Inferior parietal cortex (tissue), 1 donor: ENCODE measurements around the gene OSBPL6.
"Not testable (repeated sequence)": the region's sequence is repeated elsewhere in the genome, so short reads cannot be mapped to it uniquely, and the experiment has no call there.

Experiments
- DNase-seq: peaks from one replicate; pipeline ENCODE4 v3.0.0-alpha.2; 2016; ENCODE audit errors: extremely low spot score

OSBPL6 gene

GRCh38 chr2:178193823-178194599, at the start of gene OSBPL6:
Gene OSBPL6, plus strand, starts transcription at chr2:178194512. Its CDS starts 111,673 bp downstream, at chr2:178306185.
- peak; percentile 65 for DNase-seq

GRCh38 chr2:178152033-178152432, 42.3 kb upstream of the OSBPL6 start:
- no peak for DNase-seq

- DNase-seq = no peak
These were observed 41.8 kb upstream of the OSBPL6 start for GRCh38 chr2:178152542-178152941.

- DNase-seq = no peak
These were observed 41.3 kb upstream of the OSBPL6 start for GRCh38 chr2:178152977-178153376.

GRCh38 chr2:178153878-178154277, 40.4 kb upstream of the OSBPL6 start:
- not testable (repeated sequence) for DNase-seq

GRCh38 chr2:178155524-178155923, 38.8 kb upstream of the OSBPL6 start:
- DNase-seq = no peak

GRCh38 chr2:178157574-178157973, 36.7 kb upstream of the OSBPL6 start:
- DNase-seq = no peak

- DNase-seq = no peak
These were observed 34.3 kb upstream of the OSBPL6 start for GRCh38 chr2:178159966-178160365.

- DNase-seq = no peak
These were observed 33.7 kb upstream of the OSBPL6 start for GRCh38 chr2:178160601-178161000.

- DNase-seq = no peak
These were observed 30.9 kb upstream of the OSBPL6 start for GRCh38 chr2:178163395-178163794.

- DNase-seq = no peak
These were observed 30.4 kb upstream of the OSBPL6 start for GRCh38 chr2:178163911-178164310.

GRCh38 chr2:178173657-178174056, 20.7 kb upstream of the OSBPL6 start:
- no peak for DNase-seq

- no peak for DNase-seq
These were observed 17.1 kb upstream of the OSBPL6 start for GRCh38 chr2:178177066-178177679.

GRCh38 chr2:178180648-178181047, 13.7 kb upstream of the OSBPL6 start:
- DNase-seq = not testable (repeated sequence)

- DNase-seq = no peak
These were observed 6.5 kb upstream of the OSBPL6 start for GRCh38 chr2:178187861-178188260.

GRCh38 chr2:178188466-178188865, 5.8 kb upstream of the OSBPL6 start:
- no peak for DNase-seq

GRCh38 chr2:178191004-178191508, 3.3 kb upstream of the OSBPL6 start:
- no peak for DNase-seq

GRCh38 chr2:178191511-178191910, 2.8 kb upstream of the OSBPL6 start:
- DNase-seq = no peak

GRCh38 chr2:178193496-178193822, 853 bp upstream of the OSBPL6 start:
- DNase-seq = no peak

- no peak for DNase-seq
These were observed 483 bp downstream of the OSBPL6 start for GRCh38 chr2:178194600-178195389.

- peak; percentile 53 for DNase-seq
These were observed 1.3 kb downstream of the OSBPL6 start for GRCh38 chr2:178195390-178196166.

- DNase-seq = no peak
These were observed 3.5 kb downstream of the OSBPL6 start for GRCh38 chr2:178197791-178198190.
